Gastrocnemius medialis (tissue), 4 donors: ENCODE data around the gene WHRN. TPM values are rescaled to one million over a fixed set of nuclear protein-coding genes. Genes with fewer than 3 reads are reported as not detected.

ENCODE experiments used
- ATAC-seq, 2 donors: fragments of 150-250 bp; one replicate each; pipeline ENCODE4 v1.9.1; 2016
- DNase-seq, 2 donors: peaks; one replicate each; pipeline ENCODE4 v3.0.0-alpha.2; 2019
- H3K27ac ChIP-seq, 4 donors: fragments of 200-600 bp; sonication (generic); 1 replicate in 1 of 4; 2 replicates in 3 of 4; pipeline ENCODE4 v1.5.1; 2016 to 2018; ENCODE audit warnings: mild to moderate bottlenecking in 2 of 4, moderate library complexity in 1 of 4
- H3K27me3 ChIP-seq, 3 donors: fragments of 200-600 bp; sonication (generic) in 2 of 3; 1 replicate in 1 of 3; 2 replicates in 2 of 3; pipeline versions ENCODE4 v1.5.1 to v1.6.0; 2016 to 2019; ENCODE audit warnings: mild to moderate bottlenecking in 1 of 3, moderate library complexity in 1 of 3
- H3K36me3 ChIP-seq, 2 donors: fragments of 200-600 bp; sonication (generic) in 1 of 2; one replicate each; pipeline ENCODE4 v1.5.1; 2017 to 2018
- H3K4me1 ChIP-seq, 2 donors: fragments of 200-600 bp; sonication (generic) in 1 of 2; one replicate each; pipeline ENCODE4 v1.5.1; 2016 to 2017; ENCODE audit warnings: mild to moderate bottlenecking in 2 of 2
- H3K4me3 ChIP-seq, 4 donors: fragments of 200-600 bp; sonication (generic) in 3 of 4; 1 replicate in 1 of 4; 2 replicates in 3 of 4; pipeline ENCODE4 v1.5.1; 2016 to 2019; ENCODE audit warnings: mild to moderate bottlenecking in 2 of 4
- H3K9me3 ChIP-seq, 3 donors: fragments of 200-600 bp; sonication (generic) in 2 of 3; 1 replicate in 1 of 3; 2 replicates in 2 of 3; pipeline ENCODE4 v1.5.1; 2016 to 2019
- CTCF ChIP-seq, 5 experiments: fragments of 450-650 bp in 3 of 5; fragments of 200-600 bp in 2 of 5; sonication (generic) in 2 of 5; IDR thresholded peaks in 4 of 5; conservative IDR thresholded peaks in 1 of 5; 1 replicate in 4 of 5; 2 replicates in 1 of 5; pipeline ENCODE4 v1.5.1; 2016 to 2019; ENCODE audit warnings: antibody characterized with exemption in 5 of 5, mild to moderate bottlenecking in 3 of 5, moderate library complexity in 3 of 5
- POLR2A ChIP-seq, 2 donors: fragments of 450-650 bp; IDR thresholded peaks; one replicate each; pipeline ENCODE4 v1.6.1; 2017; ENCODE audit warnings: antibody characterized with exemption in 2 of 2, mild to moderate bottlenecking in 2 of 2, moderate library complexity in 2 of 2
- in situ Hi-C, 4 donors: fragments of 200-750 bp; cut with MboI; loops; one replicate each; pipeline versions ENCODE4 v1.15.0 to v1.8.0; 2017; ENCODE audit warnings: low sequenced_read_pairs in 4 of 4
- intact Hi-C: fragments of 100-400 bp; cut with DNase I; formaldehyde crosslinking; loops from one replicate; pipeline ENCODE4 v1.15.1; 2023; ENCODE audit warnings: low total_unique reads
- total RNA-seq, 4 donors: library from RNA; depleted of rRNA; stranded (reverse); fragments of >200 nt; gene quantifications; one replicate each; pipeline versions ENCODE4 v1.1.0 to v1.2.3, GENCODE V29; 2016

WHRN gene
- total RNA-seq, 4 donors from 2014 or later = 0.16 to 0.18 TPM; not detected in 2

GRCh38 chr9:114500697-114501292 lies 4.5 kb downstream of the WHRN start:
- no peak overlapping the region for H3K4me3 ChIP-seq
- DNase-seq (no peak), ATAC-seq (no peak)
- TF ChIP-seq CTCF (IDR thresholded peaks at IDR 0.05 in 4 of 5, conservative IDR thresholded peaks at IDR 0.05 in 1 of 5) (no peak), POLR2A (IDR thresholded peaks at IDR 0.05) (no peak)
- peaks cover 0 to 6% of the 10 kb centered on the region in 2 donors for H3K4me1 ChIP-seq
- intact Hi-C loops = no loop called here
- no peak overlapping the region for H3K27ac ChIP-seq
- in situ Hi-C loops = no loop called here
- no peaks in the 10 kb centered on the region for H3K36me3 ChIP-seq
- H3K9me3 ChIP-seq = no peaks in the 10 kb centered on the region
- H3K27me3 ChIP-seq = peaks cover 25 to 32% (median 27%) of the 10 kb centered on the region in 3 donors

GRCh38 chr9:114499941-114500696 lies 5.2 kb downstream of the WHRN start:
- ATAC-seq = no peak
- no peak for TF ChIP-seq POLR2A (IDR thresholded peaks at IDR 0.05)
- no peak for TF ChIP-seq CTCF (IDR thresholded peaks at IDR 0.05 in 4 of 5, conservative IDR thresholded peaks at IDR 0.05 in 1 of 5)
- no peaks in the 10 kb centered on the region for H3K36me3 ChIP-seq
- H3K9me3 ChIP-seq = no peaks in the 10 kb centered on the region
- peaks cover 0 to 4% of the 10 kb centered on the region in 2 donors for H3K4me1 ChIP-seq
- H3K27ac ChIP-seq = no peak overlapping the region
- DNase-seq = no peak
- peaks cover 18 to 25% (median 21%) of the 10 kb centered on the region in 3 donors for H3K27me3 ChIP-seq
- intact Hi-C loops (no loop called here), in situ Hi-C loops (loop anchor here in 1 of 4 donors (25.0 kb wide), 1 partner anchor 137 kb away; no protein-coding TSS in a partner anchor)
- no peak overlapping the region for H3K4me3 ChIP-seq

GRCh38 chr9:114499528-114499927 lies 5.7 kb downstream of the WHRN start:
- TF ChIP-seq POLR2A (IDR thresholded peaks at IDR 0.05) (no peak), CTCF (IDR thresholded peaks at IDR 0.05 in 4 of 5, conservative IDR thresholded peaks at IDR 0.05 in 1 of 5) (no peak)

GRCh38 chr9:114497727-114498382 lies 7.4 kb downstream of the WHRN start:
- no peak for DNase-seq
- in situ Hi-C loops = loop anchor here in 1 of 4 donors (25.0 kb wide), 1 partner anchor 139 kb away; no protein-coding TSS in a partner anchor
- Histone ChIP-seq H3K27me3 (peaks cover 0 to 14% (median 3%) of the 10 kb centered on the region in 3 donors), H3K27ac (no peak overlapping the region), H3K4me3 (no peak overlapping the region), H3K36me3 (no peaks in the 10 kb centered on the region), H3K4me1 (no peaks in the 10 kb centered on the region), H3K9me3 (no peaks in the 10 kb centered on the region)
- TF ChIP-seq CTCF (IDR thresholded peaks at IDR 0.05 in 4 of 5, conservative IDR thresholded peaks at IDR 0.05 in 1 of 5) (no peak), POLR2A (IDR thresholded peaks at IDR 0.05) (no peak)
- ATAC-seq = no peak
- intact Hi-C loops = no loop called here

More at GRCh38 chr9:114499528-114499927, 5.7 kb downstream of the WHRN start:
- Histone ChIP-seq H3K36me3 (no peaks in the 10 kb centered on the region), H3K4me3 (no peak overlapping the region), H3K27me3 (peaks cover 13 to 22% (median 15%) of the 10 kb centered on the region in 3 donors), H3K4me1 (no peaks in the 10 kb centered on the region), H3K9me3 (no peaks in the 10 kb centered on the region), H3K27ac (no peak overlapping the region)
- in situ Hi-C loops (loop anchor here in 1 of 4 donors (25.0 kb wide), 1 partner anchor 138 kb away; no protein-coding TSS in a partner anchor), intact Hi-C loops (no loop called here)
- ATAC-seq = no peak
- no peak for DNase-seq
